Endothelial cell of umbilical vein (primary cell): ENCODE results near the gene NT5DC4.

Experiments
- EZH2 ChIP-seq: IDR thresholded peaks from 2 replicates; pipeline ENCODE4 v1.6.1; 2012; ENCODE audit warnings: borderline replicate concordance, low read depth, mild to moderate bottlenecking, moderate library complexity, low read length, inconsistent platforms; ENCODE audit not compliant: severe bottlenecking
- FOS ChIP-seq: IDR thresholded peaks from 2 replicates; pipeline ENCODE4 v1.6.1; 2011; ENCODE audit warnings: mild to moderate bottlenecking, low read length, moderate library complexity, borderline replicate concordance; ENCODE audit not compliant: insufficient read depth
- MYC ChIP-seq: IDR thresholded peaks from one replicate; pipeline ENCODE4 v1.6.1; 2011; ENCODE audit warnings: mild to moderate bottlenecking, low read depth, low read length
- POLR2A ChIP-seq: IDR thresholded peaks from 2 replicates; pipeline ENCODE4 v1.6.1; 2012; ENCODE audit warnings: low read depth, mild to moderate bottlenecking, control low read depth, low read length
- POLR2AphosphoS5 ChIP-seq: IDR thresholded peaks from 2 replicates; pipeline ENCODE4 v1.6.1; 2012; ENCODE audit warnings: low read depth, mild to moderate bottlenecking, control low read depth, low read length, moderate library complexity; ENCODE audit not compliant: insufficient read depth
- TF ChIP-seq, protein P1 (sequence below), 2 donors: IDR thresholded peaks; 1 replicate in 1 of 2; 2 replicates in 1 of 2; pipeline ENCODE4 v1.5.1; 2011; ENCODE audit warnings: low read length in 2 of 2, mild to moderate bottlenecking in 2 of 2, moderate library complexity in 2 of 2, control low read depth in 1 of 2, inconsistent platforms in 1 of 2, low read depth in 1 of 2; ENCODE audit not compliant: insufficient read depth in 1 of 2; ENCODE audit errors: extremely low read depth in 1 of 2

DNA sequence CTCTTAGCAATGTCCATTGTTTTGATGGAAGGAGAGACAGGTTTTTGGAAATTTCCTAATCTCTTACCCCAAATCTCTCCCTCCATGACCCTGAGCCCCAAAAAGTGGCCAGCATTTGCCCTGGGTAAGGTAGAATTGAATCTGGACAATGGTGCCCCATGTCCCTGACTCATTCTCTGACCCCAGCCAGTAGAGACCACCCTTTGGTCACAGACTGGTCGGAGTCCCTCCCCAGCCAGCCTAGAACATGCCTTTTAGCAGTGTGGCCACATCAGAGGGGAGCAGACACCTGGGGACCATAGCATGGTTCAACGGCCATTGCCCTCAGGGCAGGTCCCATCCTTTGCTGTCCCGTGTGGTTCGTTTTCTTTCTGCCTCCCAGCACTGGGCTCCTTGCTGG is 6.5 kb upstream of the NT5DC4 start:
- TF ChIP-seq, protein P1, sequence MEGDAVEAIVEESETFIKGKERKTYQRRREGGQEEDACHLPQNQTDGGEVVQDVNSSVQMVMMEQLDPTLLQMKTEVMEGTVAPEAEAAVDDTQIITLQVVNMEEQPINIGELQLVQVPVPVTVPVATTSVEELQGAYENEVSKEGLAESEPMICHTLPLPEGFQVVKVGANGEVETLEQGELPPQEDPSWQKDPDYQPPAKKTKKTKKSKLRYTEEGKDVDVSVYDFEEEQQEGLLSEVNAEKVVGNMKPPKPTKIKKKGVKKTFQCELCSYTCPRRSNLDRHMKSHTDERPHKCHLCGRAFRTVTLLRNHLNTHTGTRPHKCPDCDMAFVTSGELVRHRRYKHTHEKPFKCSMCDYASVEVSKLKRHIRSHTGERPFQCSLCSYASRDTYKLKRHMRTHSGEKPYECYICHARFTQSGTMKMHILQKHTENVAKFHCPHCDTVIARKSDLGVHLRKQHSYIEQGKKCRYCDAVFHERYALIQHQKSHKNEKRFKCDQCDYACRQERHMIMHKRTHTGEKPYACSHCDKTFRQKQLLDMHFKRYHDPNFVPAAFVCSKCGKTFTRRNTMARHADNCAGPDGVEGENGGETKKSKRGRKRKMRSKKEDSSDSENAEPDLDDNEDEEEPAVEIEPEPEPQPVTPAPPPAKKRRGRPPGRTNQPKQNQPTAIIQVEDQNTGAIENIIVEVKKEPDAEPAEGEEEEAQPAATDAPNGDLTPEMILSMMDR (IDR thresholded peaks at IDR 0.05; ENCODE audit: extremely low read depth in 1 of 2, insufficient read depth in 1 of 2, low read depth in 1 of 2, low read length in 2 of 2) = no peak
- no peak for TF ChIP-seq FOS
- TF ChIP-seq POLR2A = no peak
- TF ChIP-seq POLR2AphosphoS5 = no peak
- no peak for TF ChIP-seq EZH2
- TF ChIP-seq MYC = no peak
